Muscle layer of colon (tissue), 2 donors: Measurements from ENCODE around the gene HSD17B12.

Experiments used
- H3K27ac ChIP-seq: one replicate; pipeline ENCODE4 v1.7.0; 2013; ENCODE audit warnings: low read depth, mild to moderate bottlenecking, low read length, moderate library complexity
- H3K27me3 ChIP-seq, 2 donors: one replicate each; pipeline ENCODE4 v1.7.0; 2013; ENCODE audit warnings: low read length in 2 of 2, mild to moderate bottlenecking in 2 of 2; ENCODE audit not compliant: insufficient read depth in 2 of 2, control insufficient read depth in 1 of 2
- H3K36me3 ChIP-seq: one replicate; pipeline ENCODE4 v1.7.0; 2013; ENCODE audit warnings: mild to moderate bottlenecking, low read length; ENCODE audit not compliant: insufficient read depth
- H3K4me1 ChIP-seq: one replicate; pipeline ENCODE4 v1.7.0; 2013; ENCODE audit warnings: mild to moderate bottlenecking, low read length; ENCODE audit not compliant: insufficient read depth
- H3K4me3 ChIP-seq, 2 donors: one replicate each; pipeline ENCODE4 v1.7.0; 2013; ENCODE audit warnings: low read length in 2 of 2, low read depth in 1 of 2, mild to moderate bottlenecking in 1 of 2, moderate library complexity in 1 of 2
- H3K9ac ChIP-seq: one replicate; pipeline ENCODE4 v1.7.0; 2013; ENCODE audit warnings: low read length
- H3K9me3 ChIP-seq: one replicate; pipeline ENCODE4 v1.7.0; 2013; ENCODE audit warnings: mild to moderate bottlenecking, low read length
- donor health status: abdominal sarcoma.
- donor health status: Adenocarcinoma of cecum.

HSD17B12 gene

GRCh38 chr11:43903969-43904368, 223.4 kb downstream of the HSD17B12 start:
- Histone ChIP-seq H3K27me3 (no peaks in the 10 kb centered on the region), H3K27ac (no peak overlapping the region), H3K4me1 (peaks cover 10% of the 10 kb centered on the region), H3K4me3 (no peak overlapping the region), H3K9me3 (no peaks in the 10 kb centered on the region), H3K9ac (no peak overlapping the region), H3K36me3 (peaks cover 31% of the 10 kb centered on the region)

- Histone ChIP-seq H3K4me1 (peaks cover 10% of the 10 kb centered on the region), H3K27me3 (no peaks in the 10 kb centered on the region), H3K9me3 (no peaks in the 10 kb centered on the region), H3K9ac (no peak overlapping the region), H3K36me3 (peaks cover 28% of the 10 kb centered on the region), H3K4me3 (no peak overlapping the region), H3K27ac (no peak overlapping the region)
Measured at GRCh38 chr11:43904742-43905535, 224.4 kb downstream of the HSD17B12 start.

GRCh38 chr11:43905813-43906241, 225.3 kb downstream of the HSD17B12 start:
- Histone ChIP-seq H3K4me3 (no peak overlapping the region), H3K27me3 (no peaks in the 10 kb centered on the region), H3K9me3 (no peaks in the 10 kb centered on the region), H3K36me3 (peaks cover 37% of the 10 kb centered on the region), H3K27ac (no peak overlapping the region), H3K9ac (no peak overlapping the region), H3K4me1 (peaks cover 10% of the 10 kb centered on the region)
